ENCODE results near the gene SLC7A11. TPM values are rescaled to one million over a fixed set of nuclear protein-coding genes. Genes with fewer than 3 reads are reported as not detected.

The SLC7A11 gene
- 1 to 10 TPM in 1 of 4 donors, under 1 TPM in 3; 0.61 to 1.2 (median 0.73) TPM for total RNA-seq

DNA sequence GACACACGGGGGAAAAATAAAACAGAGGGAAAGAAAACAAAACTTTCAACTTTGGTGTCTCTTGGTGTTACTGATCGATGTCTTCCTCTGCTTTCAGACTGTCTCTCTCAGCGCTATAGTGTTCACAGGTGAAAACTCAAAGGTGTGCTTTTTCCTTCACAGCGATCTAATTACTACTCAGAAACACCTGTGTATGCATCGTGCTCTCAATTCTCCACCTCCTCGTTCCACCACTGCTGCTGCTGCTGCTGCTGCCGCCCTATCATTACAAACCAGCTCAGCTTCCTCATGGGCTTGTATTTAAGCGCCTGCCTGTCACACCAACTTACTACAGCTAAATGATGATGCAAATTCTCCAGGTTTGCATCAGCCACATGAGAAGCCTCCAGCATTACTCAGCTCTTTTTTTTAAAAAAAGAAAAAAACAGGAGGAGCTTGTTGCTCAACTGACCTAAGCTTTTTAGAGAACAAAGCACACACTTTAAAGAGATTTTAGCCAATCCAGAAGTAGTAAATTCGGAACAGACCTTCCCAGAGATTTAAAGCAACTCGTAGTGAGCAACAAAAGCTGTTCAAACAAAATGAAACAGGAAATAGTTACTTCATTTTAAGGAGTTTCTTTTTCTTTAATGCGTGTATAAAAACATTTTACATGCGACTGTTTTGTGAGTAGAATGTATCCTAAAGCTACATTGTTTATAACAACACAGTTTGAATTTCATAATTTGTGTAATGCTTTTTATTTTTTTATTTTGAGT, at the start of gene SLC7A11:
Gene SLC7A11 (minus strand): TSS at position 274 of the 758 bp plus-strand sequence. CDS start 280 bp downstream, outside the sequence.
- H3K4me3 ChIP-seq (ENCODE audit: low read depth, poor library complexity, severe bottlenecking), result no peak within 1 kb of the TSS
- DNase-seq (ENCODE audit: low spot score in 2 of 2), result peak in 1 of 2 donors; percentile 54
- 4 to 8% methylated on average over 12 of the region's 12 CpGs for WGBS, 2 donors
- intact Hi-C loops (cut with DNase I; ENCODE audit: low total_unique reads), result no loop called here
- no peak for TF ChIP-seq POLR2A (IDR thresholded peaks at IDR 0.05)
- TF ChIP-seq, protein P1, sequence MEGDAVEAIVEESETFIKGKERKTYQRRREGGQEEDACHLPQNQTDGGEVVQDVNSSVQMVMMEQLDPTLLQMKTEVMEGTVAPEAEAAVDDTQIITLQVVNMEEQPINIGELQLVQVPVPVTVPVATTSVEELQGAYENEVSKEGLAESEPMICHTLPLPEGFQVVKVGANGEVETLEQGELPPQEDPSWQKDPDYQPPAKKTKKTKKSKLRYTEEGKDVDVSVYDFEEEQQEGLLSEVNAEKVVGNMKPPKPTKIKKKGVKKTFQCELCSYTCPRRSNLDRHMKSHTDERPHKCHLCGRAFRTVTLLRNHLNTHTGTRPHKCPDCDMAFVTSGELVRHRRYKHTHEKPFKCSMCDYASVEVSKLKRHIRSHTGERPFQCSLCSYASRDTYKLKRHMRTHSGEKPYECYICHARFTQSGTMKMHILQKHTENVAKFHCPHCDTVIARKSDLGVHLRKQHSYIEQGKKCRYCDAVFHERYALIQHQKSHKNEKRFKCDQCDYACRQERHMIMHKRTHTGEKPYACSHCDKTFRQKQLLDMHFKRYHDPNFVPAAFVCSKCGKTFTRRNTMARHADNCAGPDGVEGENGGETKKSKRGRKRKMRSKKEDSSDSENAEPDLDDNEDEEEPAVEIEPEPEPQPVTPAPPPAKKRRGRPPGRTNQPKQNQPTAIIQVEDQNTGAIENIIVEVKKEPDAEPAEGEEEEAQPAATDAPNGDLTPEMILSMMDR (IDR thresholded peaks at IDR 0.05), result no peak

DNA sequence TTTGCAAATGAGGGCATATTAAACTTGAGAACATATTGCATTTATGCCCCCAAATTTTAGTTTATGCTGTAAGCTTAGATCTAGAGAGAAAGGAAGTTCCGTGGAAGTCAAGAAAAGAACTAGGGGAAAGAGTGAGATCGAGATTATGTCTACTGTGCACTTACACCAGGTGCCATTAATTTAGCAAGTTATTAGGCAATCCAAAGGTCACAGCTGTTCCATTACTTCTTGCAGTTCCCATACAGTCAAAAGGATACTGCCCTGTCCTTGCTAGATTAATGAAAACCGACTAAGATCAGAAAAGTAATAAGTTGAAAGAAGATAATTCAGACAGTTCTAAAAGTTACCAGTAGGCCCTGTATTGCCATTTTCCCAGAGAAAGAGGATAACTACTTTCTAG, 49.3 kb upstream of the SLC7A11 start:
- DNase-seq (ENCODE audit: low spot score in 2 of 2), result no peak
- no peak overlapping the region for H3K4me3 ChIP-seq (ENCODE audit: low read depth, poor library complexity, severe bottlenecking)
- no peak for TF ChIP-seq POLR2A (IDR thresholded peaks at IDR 0.05)
- TF ChIP-seq, protein P1 (IDR thresholded peaks at IDR 0.05), result no peak
- intact Hi-C loops (cut with DNase I; ENCODE audit: low total_unique reads), result no loop called here
- WGBS, 2 donors, result 62 to 71% methylated on average over 3 of the region's 3 CpGs

DNA sequence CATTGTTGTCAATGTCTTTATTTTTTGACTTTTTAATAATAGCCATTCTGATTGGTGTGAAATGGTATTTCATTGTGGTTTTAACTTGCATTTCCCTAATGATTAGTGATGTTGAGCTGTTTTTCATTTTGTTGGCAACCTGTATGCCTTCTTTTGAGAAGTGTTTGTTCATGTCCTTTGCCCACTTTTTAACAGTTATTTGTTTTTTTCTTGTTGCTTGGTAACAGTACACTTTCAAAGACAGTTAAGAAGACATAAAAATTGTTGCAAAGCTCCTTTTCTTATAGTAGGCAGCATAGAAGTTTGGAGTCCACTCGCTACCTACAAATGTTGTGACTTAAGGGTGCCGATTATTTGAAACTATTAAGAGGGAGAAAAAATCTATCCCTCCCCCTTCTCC, 48.7 kb upstream of the SLC7A11 start:
- H3K4me3 ChIP-seq (ENCODE audit: low read depth, poor library complexity, severe bottlenecking), result no peak overlapping the region
- no peak for DNase-seq (ENCODE audit: low spot score in 2 of 2)
- TF ChIP-seq, protein P1 (IDR thresholded peaks at IDR 0.05), result no peak
- no peak for TF ChIP-seq POLR2A (IDR thresholded peaks at IDR 0.05)
- intact Hi-C loops (cut with DNase I; ENCODE audit: low total_unique reads), result no loop called here
- 63 to 81% methylated on average over 2 of the region's 2 CpGs for WGBS, 2 donors

DNA sequence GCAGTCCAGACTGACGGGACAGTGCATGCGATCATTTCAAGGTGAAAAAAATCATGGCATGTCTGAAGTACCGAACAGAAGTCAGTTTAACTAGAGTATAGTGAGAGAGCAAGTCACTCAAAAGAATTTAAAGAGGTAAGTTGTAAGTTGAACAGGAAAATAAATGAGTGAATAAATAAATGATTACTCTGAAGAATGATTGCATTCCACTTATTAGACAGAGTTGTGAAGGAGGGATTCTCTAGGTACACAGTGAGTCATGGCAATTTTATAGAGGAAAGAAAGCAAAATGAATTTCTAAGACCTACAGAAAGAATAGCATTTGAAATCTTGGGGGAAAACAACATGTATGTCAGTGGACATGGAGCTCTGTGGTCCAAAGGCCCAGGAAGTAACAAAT, 37.1 kb upstream of the SLC7A11 start:
- no peak for DNase-seq (ENCODE audit: low spot score in 2 of 2)
- intact Hi-C loops (cut with DNase I; ENCODE audit: low total_unique reads), result no loop called here
- no peak for TF ChIP-seq POLR2A (IDR thresholded peaks at IDR 0.05)
- TF ChIP-seq, protein P1 (IDR thresholded peaks at IDR 0.05), result no peak
- H3K4me3 ChIP-seq (ENCODE audit: low read depth, poor library complexity, severe bottlenecking), result no peak overlapping the region
- WGBS, 2 donors, result 89 to 93% methylated on average over 3 of the region's 3 CpGs

DNA sequence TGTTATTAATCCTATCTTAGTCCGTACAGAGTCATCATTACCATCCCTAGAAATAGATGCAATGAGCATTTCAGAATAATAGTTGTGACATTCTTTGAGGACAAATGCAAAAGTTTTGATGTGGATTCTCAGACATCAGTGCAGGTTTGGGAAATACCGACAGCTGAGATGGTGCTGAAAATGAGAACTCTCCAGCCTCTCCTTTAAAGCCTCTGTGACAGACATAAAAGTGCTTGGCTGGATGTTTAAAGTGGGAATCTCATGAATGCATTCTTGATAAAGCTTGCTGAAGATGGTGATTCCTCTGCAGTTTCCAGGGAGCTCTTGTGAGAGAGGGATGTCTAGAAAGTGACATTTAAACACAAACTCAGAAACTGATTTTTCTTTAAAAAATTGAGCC, 35.0 kb upstream of the SLC7A11 start:
- H3K4me3 ChIP-seq (ENCODE audit: low read depth, poor library complexity, severe bottlenecking), result no peak overlapping the region
- no peak for TF ChIP-seq POLR2A (IDR thresholded peaks at IDR 0.05)
- TF ChIP-seq, protein P1 (IDR thresholded peaks at IDR 0.05), result no peak
- intact Hi-C loops (cut with DNase I; ENCODE audit: low total_unique reads), result no loop called here
- 92 to 94% methylated on average over 2 of the region's 2 CpGs for WGBS, 2 donors
- no peak for DNase-seq (ENCODE audit: low spot score in 2 of 2)

Data from lower leg skin (tissue), 4 donors.